B cell (primary cell): ENCODE results near the gene CDH2. TPM values are rescaled to one million over a fixed set of nuclear protein-coding genes. Genes with fewer than 3 reads are reported as not detected.

Source experiments
- ATAC-seq: fragments of 200-7000 bp; cut with Tn5 transposase; one replicate; pipeline ENCODE4 v1.10.0; 2021; ENCODE audit warnings: low read depth, mild to moderate bottlenecking, moderate number of reproducible peaks, moderate library complexity
- CTCF ChIA-PET: fragments of 350-600 bp; sonication (Branson Sonifier 250); formaldehyde crosslinking; loops from one replicate; lab custom pipeline; 2021; ENCODE audit warnings: antibody characterized with exemption, inconsistent platforms; lab: Charles Lee
- POLR2A ChIA-PET: fragments of 350-600 bp; sonication (Branson Sonifier 250); formaldehyde crosslinking; loops from one replicate; lab custom pipeline; 2021; ENCODE audit warnings: antibody characterized with exemption; lab: Charles Lee
- DNase-seq: peaks from one replicate; pipeline ENCODE4 v3.0.0; 2013
- H2AFZ ChIP-seq: 2 replicates; pipeline ENCODE4 v1.6.1; 2012; ENCODE audit warnings: mild to moderate bottlenecking, low read depth, low read length; ENCODE audit not compliant: insufficient read depth, poor library complexity, severe bottlenecking
- H3K27ac ChIP-seq, 2 donors: 1 replicate in 1 of 2; 2 replicates in 1 of 2; pipeline ENCODE4 v1.5.1; 2012 to 2013; ENCODE audit warnings: low read length in 2 of 2, mild to moderate bottlenecking in 2 of 2, moderate library complexity in 1 of 2
- H3K27me3 ChIP-seq, 4 experiments: fragments of 200-600 bp in 1 of 4; sonication (generic) in 1 of 4; replicated peaks in 1 of 4; 1 replicate in 2 of 4; 2 replicates in 2 of 4; pipeline versions ENCODE4 v1.6.1 to v1.7.0; 2013 to 2016; ENCODE audit warnings: low read length in 3 of 4, mild to moderate bottlenecking in 2 of 4, mixed read lengths in 1 of 4, moderate library complexity in 1 of 4; ENCODE audit not compliant: insufficient read depth in 4 of 4, control insufficient read depth in 3 of 4; ENCODE audit errors: control extremely low read depth in 1 of 4
- H3K36me3 ChIP-seq, 2 experiments: replicated peaks in 1 of 2; 1 replicate in 1 of 2; 2 replicates in 1 of 2; pipeline versions ENCODE4 v1.6.1 to v1.7.1; 2013; ENCODE audit warnings: low read length in 1 of 2; ENCODE audit not compliant: insufficient read depth in 2 of 2, control insufficient read depth in 1 of 2; ENCODE audit errors: control extremely low read depth in 1 of 2, extremely low read depth in 1 of 2
- H3K4me1 ChIP-seq, 2 donors: fragments of 200-600 bp in 1 of 2; sonication (generic) in 1 of 2; 1 replicate in 1 of 2; 2 replicates in 1 of 2; pipeline versions ENCODE4 v1.5.1 to v1.6.1; 2013 to 2017; ENCODE audit warnings: low read length in 2 of 2; ENCODE audit not compliant: control insufficient read depth in 2 of 2, insufficient read depth in 2 of 2
- H3K4me2 ChIP-seq: replicated peaks from 2 replicates; pipeline ENCODE3; 2012; ENCODE audit warnings: mild to moderate bottlenecking, low read depth, low read length; ENCODE audit not compliant: poor library complexity, severe bottlenecking
- H3K4me3 ChIP-seq, 5 experiments: fragments of 200-600 bp in 1 of 5; sonication (generic) in 1 of 5; 1 replicate in 3 of 5; 2 replicates in 2 of 5; pipeline versions ENCODE4 v1.5.1 to v1.7.0; 2011 to 2016; ENCODE audit warnings: low read length in 4 of 5, mild to moderate bottlenecking in 4 of 5, low read depth in 2 of 5, control low read depth in 1 of 5, moderate library complexity in 1 of 5; ENCODE audit not compliant: insufficient read depth in 1 of 5; ENCODE audit errors: control extremely low read depth in 1 of 5, extremely low read depth in 1 of 5
- H3K79me2 ChIP-seq: fragments of 200-600 bp; sonication (generic); one replicate; pipeline ENCODE4 v1.6.0; 2016; ENCODE audit warnings: low read length; ENCODE audit not compliant: control insufficient read depth, insufficient read depth
- H3K9ac ChIP-seq: fragments of 200-600 bp; sonication (generic); 2 replicates; pipeline ENCODE4 v1.6.1; 2017; ENCODE audit warnings: mild to moderate bottlenecking, low read length, moderate library complexity
- H3K9me3 ChIP-seq, 3 donors: one replicate each; pipeline versions ENCODE4 v1.6.1 to v1.7.1; 2013; ENCODE audit warnings: low read length in 2 of 3; ENCODE audit not compliant: control insufficient read depth in 2 of 3, insufficient read depth in 1 of 3; ENCODE audit errors: control extremely low read depth in 1 of 3
- H4K20me1 ChIP-seq: 2 replicates; pipeline ENCODE4 v1.6.0; 2012; ENCODE audit warnings: mild to moderate bottlenecking, low read length; ENCODE audit not compliant: insufficient read depth, control insufficient read depth, poor library complexity, severe bottlenecking
- H3K27ac Mint-ChIP-seq: one replicate; pipeline ENCODE4 v1.8.0; 2021; ENCODE audit warnings: mixed read lengths
- H3K27me3 Mint-ChIP-seq: one replicate; pipeline ENCODE4 v1.8.0; 2021; ENCODE audit warnings: mixed read lengths
- H3K4me1 Mint-ChIP-seq: one replicate; pipeline ENCODE4 v1.8.0; 2021; ENCODE audit warnings: mixed read lengths
- H3K4me3 Mint-ChIP-seq: one replicate; pipeline ENCODE4 v1.8.0; 2021; ENCODE audit warnings: mixed read lengths
- H3K9me3 Mint-ChIP-seq: one replicate; pipeline ENCODE4 v1.8.0; 2022; ENCODE audit warnings: mixed read lengths; ENCODE audit not compliant: insufficient read depth
- WGBS: methylation state at CpG from one replicate; pipeline ENCODE4 v1.1.5; 2013; ENCODE audit warnings: missing lambda C conversion rate; ENCODE audit not compliant: insufficient coverage; 5-methylcytosine and 5-hydroxymethylcytosine counted together
- intact Hi-C: fragments of 100-400 bp; cut with micrococcal nuclease; formaldehyde crosslinking; loops from one replicate; pipeline ENCODE4 v1.10.0; 2022
- polyA plus RNA-seq: library from polyadenylated mRNA; depleted of rRNA; stranded (reverse); fragments of >200 nt; gene quantifications from 2 replicates; pipeline ENCODE4 v1.2.3, GENCODE V29; 2012
- total RNA-seq, 2 donors: library from RNA; stranded (reverse); fragments of 120-200 nt in 1 of 2; gene quantifications; 1 replicate in 1 of 2; 2 replicates in 1 of 2; pipeline versions ENCODE4 v1.2.3 to v1.2.4, GENCODE V29; 2013 to 2022
- TF ChIP-seq, protein P1 (sequence below): fragments of 200-600 bp; IDR thresholded peaks from one replicate; pipeline ENCODE4 v1.8.0; 2022; ENCODE audit warnings: antibody characterized with exemption, mild to moderate bottlenecking

CDH2 gene
- total and polyA plus RNA-seq, 2 donors (not counting 1 experiment from before 2014, with no cell fraction given) = not detected

DNA sequence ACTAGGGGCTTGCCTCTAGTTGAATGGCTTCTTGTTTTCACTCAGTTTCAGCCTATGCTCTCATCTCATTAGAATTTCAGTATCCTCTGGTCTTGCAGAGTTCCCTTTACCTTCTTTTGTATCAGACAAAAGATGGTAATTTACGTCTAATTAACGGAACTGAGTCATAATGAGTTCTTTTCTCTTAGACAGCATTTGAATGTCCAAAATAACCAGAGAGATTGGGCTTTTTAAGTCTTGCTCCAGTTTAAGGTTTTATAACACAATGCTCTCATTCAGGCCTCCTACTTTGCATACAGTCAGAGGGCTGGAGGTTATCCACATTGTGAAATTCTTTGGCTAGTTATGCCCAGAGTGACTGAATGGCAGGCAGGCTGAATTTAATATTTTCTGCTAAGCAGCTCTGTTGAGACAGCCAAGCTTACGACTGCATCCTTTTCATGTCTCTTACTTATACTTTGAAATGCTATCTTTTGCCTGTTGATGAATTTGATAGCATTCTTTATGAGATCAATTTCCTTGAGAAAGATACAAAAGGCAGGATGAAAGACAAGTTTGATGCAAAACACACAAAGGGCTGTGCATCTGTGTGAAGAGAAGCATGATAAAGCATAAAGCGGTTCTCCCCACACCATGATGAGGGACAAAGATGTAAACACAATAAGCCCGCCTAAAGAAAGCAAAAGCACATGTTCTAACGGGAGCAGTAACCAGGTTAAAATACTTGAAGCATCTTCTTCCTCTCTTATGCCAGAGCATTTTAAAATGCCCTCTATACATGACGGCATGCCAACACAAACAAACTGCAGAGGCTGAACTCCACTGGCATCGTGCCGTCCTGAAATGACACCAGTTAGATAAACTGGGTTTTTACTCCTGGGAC is 90.0 kb downstream of the CDH2 start:
- CTCF ChIA-PET = no interaction called here
- POLR2A ChIA-PET = no interaction called here
- H3K4me3 Mint-ChIP-seq = no peak overlapping the region
- Histone ChIP-seq H3K9ac (no peak overlapping the region), H3K27ac (no peak overlapping the region), H3K36me3 (no peaks in the 10 kb centered on the region), H3K4me2 (no peak overlapping the region), H3K4me3 (no peak overlapping the region), H3K9me3 (no peaks in the 10 kb centered on the region), H3K79me2 (no peaks in the 10 kb centered on the region), H4K20me1 (no peaks in the 10 kb centered on the region), H2AFZ (no peak overlapping the region), H3K4me1 (no peaks in the 10 kb centered on the region), H3K27me3 (no peaks in the 10 kb centered on the region)
- DNase-seq (no peak), ATAC-seq (no peak)
- TF ChIP-seq, protein P1, sequence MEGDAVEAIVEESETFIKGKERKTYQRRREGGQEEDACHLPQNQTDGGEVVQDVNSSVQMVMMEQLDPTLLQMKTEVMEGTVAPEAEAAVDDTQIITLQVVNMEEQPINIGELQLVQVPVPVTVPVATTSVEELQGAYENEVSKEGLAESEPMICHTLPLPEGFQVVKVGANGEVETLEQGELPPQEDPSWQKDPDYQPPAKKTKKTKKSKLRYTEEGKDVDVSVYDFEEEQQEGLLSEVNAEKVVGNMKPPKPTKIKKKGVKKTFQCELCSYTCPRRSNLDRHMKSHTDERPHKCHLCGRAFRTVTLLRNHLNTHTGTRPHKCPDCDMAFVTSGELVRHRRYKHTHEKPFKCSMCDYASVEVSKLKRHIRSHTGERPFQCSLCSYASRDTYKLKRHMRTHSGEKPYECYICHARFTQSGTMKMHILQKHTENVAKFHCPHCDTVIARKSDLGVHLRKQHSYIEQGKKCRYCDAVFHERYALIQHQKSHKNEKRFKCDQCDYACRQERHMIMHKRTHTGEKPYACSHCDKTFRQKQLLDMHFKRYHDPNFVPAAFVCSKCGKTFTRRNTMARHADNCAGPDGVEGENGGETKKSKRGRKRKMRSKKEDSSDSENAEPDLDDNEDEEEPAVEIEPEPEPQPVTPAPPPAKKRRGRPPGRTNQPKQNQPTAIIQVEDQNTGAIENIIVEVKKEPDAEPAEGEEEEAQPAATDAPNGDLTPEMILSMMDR = no peak
- H3K4me1 Mint-ChIP-seq = no peaks in the 10 kb centered on the region
- peaks cover 4% of the 10 kb centered on the region for H3K9me3 Mint-ChIP-seq
- H3K27ac Mint-ChIP-seq = no peak overlapping the region
- intact Hi-C loops = no loop called here
- H3K27me3 Mint-ChIP-seq = no peaks in the 10 kb centered on the region
- 93% methylated on average over 2 of the region's 9 CpGs for WGBS

DNA sequence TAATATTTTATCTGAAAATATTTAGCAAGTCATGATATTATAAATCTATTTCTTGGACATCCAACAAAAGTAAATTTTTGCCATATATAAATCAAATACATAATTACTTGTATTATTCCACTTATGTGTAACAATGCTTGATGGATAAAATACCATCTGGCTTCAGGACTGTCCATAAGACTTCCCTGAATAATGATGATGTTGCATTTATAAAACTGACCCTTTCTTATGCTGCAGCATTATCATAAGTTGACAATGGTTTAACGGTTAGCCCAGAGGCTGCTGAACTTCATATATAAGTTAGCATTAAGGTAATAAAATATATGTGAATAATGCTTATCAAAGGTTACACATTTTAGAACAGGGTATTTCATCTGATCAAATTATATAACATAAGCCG is 95.4 kb downstream of the CDH2 start:
- ATAC-seq = no peak
- DNase-seq = no peak
- H3K4me3 Mint-ChIP-seq = no peak overlapping the region
- Histone ChIP-seq H2AFZ (no peak overlapping the region), H3K79me2 (no peaks in the 10 kb centered on the region), H3K4me1 (no peaks in the 10 kb centered on the region), H3K27me3 (no peaks in the 10 kb centered on the region), H3K4me3 (no peak overlapping the region), H3K27ac (no peak overlapping the region), H3K9ac (no peak overlapping the region), H3K36me3 (no peaks in the 10 kb centered on the region), H4K20me1 (no peaks in the 10 kb centered on the region), H3K4me2 (no peak overlapping the region), H3K9me3 (no peaks in the 10 kb centered on the region)
- H3K9me3 Mint-ChIP-seq = peaks cover 4% of the 10 kb centered on the region
- POLR2A ChIA-PET = no interaction called here
- TF ChIP-seq, protein P1 = no peak
- H3K4me1 Mint-ChIP-seq = no peaks in the 10 kb centered on the region
- no peak overlapping the region for H3K27ac Mint-ChIP-seq
- CTCF ChIA-PET = no interaction called here
- intact Hi-C loops = no loop called here
- WGBS = no CpG with 5 or more reads among the region's 2 CpGs
- H3K27me3 Mint-ChIP-seq = no peaks in the 10 kb centered on the region
